WTC11 (cell line): ENCODE results near the gene ATP2B1. TPM values are rescaled to one million over a fixed set of nuclear protein-coding genes. Genes with fewer than 3 reads are reported as not detected.

Experiments
- ATAC-seq: fragments of 200-7000 bp; cut with Tn5 transposase; 2 replicates; pipeline ENCODE4 v1.10.0; 2021; ENCODE audit warnings: mild to moderate bottlenecking, moderate library complexity
- CTCF ChIA-PET: fragments of 300-600 bp; sonication (Branson Sonifier 250); formaldehyde crosslinking; loops from one replicate; lab custom pipeline; 2021; ENCODE audit warnings: antibody characterized with exemption; lab: Charles Lee
- POLR2A ChIA-PET: fragments of 350-600 bp; sonication (Branson Sonifier 250); formaldehyde crosslinking; loops from one replicate; lab custom pipeline; 2021; ENCODE audit warnings: antibody characterized with exemption; lab: Charles Lee
- DNase-seq: peaks from one replicate; pipeline ENCODE4 v3.0.0; 2021; ENCODE audit warnings: low spot score
- H3K27ac Mint-ChIP-seq: 2 replicates; pipeline ENCODE4 v1.8.0; 2021; ENCODE audit warnings: mixed read lengths
- H3K27me3 Mint-ChIP-seq: 2 replicates; pipeline ENCODE4 v1.8.0; 2021; ENCODE audit warnings: low read depth, mild to moderate bottlenecking, moderate library complexity, mixed read lengths
- H3K36me3 Mint-ChIP-seq: 2 replicates; pipeline ENCODE4 v1.8.0; 2021; ENCODE audit warnings: mixed read lengths
- H3K4me1 Mint-ChIP-seq: 2 replicates; pipeline ENCODE4 v1.8.0; 2022; ENCODE audit warnings: mixed read lengths
- H3K4me3 Mint-ChIP-seq: 2 replicates; pipeline ENCODE4 v1.8.0; 2021; ENCODE audit warnings: mild to moderate bottlenecking, moderate library complexity, mixed read lengths
- H3K9me3 Mint-ChIP-seq: 2 replicates; pipeline ENCODE4 v1.8.0; 2021; ENCODE audit warnings: mixed read lengths
- CREM ChIP-seq: sonication (generic); formaldehyde crosslinking; IDR thresholded peaks from 2 replicates; pipeline ENCODE4 v1.8.1; 2022; ENCODE audit warnings: mild to moderate bottlenecking, missing genetic modification reagents, moderate library complexity
- EMX1 ChIP-seq: fragments of 250-450 bp; sonication (Bioruptor Pico); IDR thresholded peaks from 2 replicates; pipeline ENCODE4 v1.8.0; 2021; ENCODE audit warnings: mild to moderate bottlenecking
- ESRRA ChIP-seq: sonication (generic); formaldehyde crosslinking; IDR thresholded peaks from 2 replicates; pipeline ENCODE4 v1.8.1; 2022; ENCODE audit warnings: mild to moderate bottlenecking, missing genetic modification reagents, borderline replicate concordance
- FOXK1 ChIP-seq: sonication (generic); formaldehyde crosslinking; IDR thresholded peaks from 2 replicates; pipeline ENCODE4 v1.8.0; 2022; ENCODE audit warnings: mild to moderate bottlenecking, moderate library complexity, missing genetic modification reagents
- GRHL2 ChIP-seq: fragments of 250-450 bp; sonication (Bioruptor Pico); IDR thresholded peaks from 2 replicates; pipeline ENCODE4 v1.8.0; 2022; ENCODE audit warnings: mild to moderate bottlenecking, moderate library complexity; ENCODE audit not compliant: insufficient replicate concordance, severe bottlenecking
- IRF2 ChIP-seq: sonication (generic); formaldehyde crosslinking; IDR thresholded peaks from 2 replicates; pipeline ENCODE4 v1.8.0; 2022; ENCODE audit warnings: low read depth, missing genetic modification reagents, borderline replicate concordance
- MXD4 ChIP-seq: fragments of 250-450 bp; sonication (Bioruptor Pico); IDR thresholded peaks from 2 replicates; pipeline ENCODE4 v1.8.0; 2021; ENCODE audit warnings: mild to moderate bottlenecking, moderate library complexity, borderline replicate concordance
- OVOL2 ChIP-seq: fragments of 250-450 bp; sonication (Bioruptor Pico); IDR thresholded peaks from 2 replicates; pipeline ENCODE4 v1.9.0; 2021; ENCODE audit warnings: mild to moderate bottlenecking, borderline replicate concordance
- SP1 ChIP-seq: sonication (generic); formaldehyde crosslinking; conservative IDR thresholded peaks from 2 replicates; pipeline ENCODE4 v1.8.1; 2022; ENCODE audit warnings: missing genetic modification reagents
- ZBTB21 ChIP-seq: sonication (generic); formaldehyde crosslinking; IDR thresholded peaks from 2 replicates; pipeline ENCODE4 v1.8.1; 2023; ENCODE audit warnings: mild to moderate bottlenecking, missing genetic modification reagents, borderline replicate concordance
- total RNA-seq: library from RNA; stranded (reverse); gene quantifications from 3 replicates; pipeline ENCODE4 v1.2.3, GENCODE V29; 2021
- TF ChIP-seq, protein P1 (sequence below): sonication (generic); formaldehyde crosslinking; IDR thresholded peaks from 2 replicates; pipeline ENCODE4 v1.8.1; 2023; ENCODE audit warnings: mild to moderate bottlenecking, moderate library complexity, missing genetic modification reagents
- TF ChIP-seq, protein P2 (sequence below): fragments of 250-450 bp; sonication (Bioruptor Pico); IDR thresholded peaks from 2 replicates; pipeline ENCODE4 v1.9.0; 2021; ENCODE audit warnings: moderate library complexity, mild to moderate bottlenecking, inconsistent platforms, borderline replicate concordance
- TF ChIP-seq, protein P3 (sequence below): sonication (generic); formaldehyde crosslinking; IDR thresholded peaks from 2 replicates; pipeline ENCODE4 v1.8.0; 2023; ENCODE audit warnings: mild to moderate bottlenecking, missing genetic modification reagents
- TF ChIP-seq, protein P4 (sequence below): sonication (generic); formaldehyde crosslinking; IDR thresholded peaks from 2 replicates; pipeline ENCODE4 v1.8.0; 2022; ENCODE audit warnings: mild to moderate bottlenecking, missing genetic modification reagents
- TF ChIP-seq, protein P5 (sequence below): fragments of 250-450 bp; sonication (Bioruptor Pico); IDR thresholded peaks from 2 replicates; pipeline ENCODE4 v1.9.0; 2021; ENCODE audit warnings: mild to moderate bottlenecking
- TF ChIP-seq, protein P6 (sequence below): sonication (generic); formaldehyde crosslinking; IDR thresholded peaks from 2 replicates; pipeline ENCODE4 v1.8.0; 2022; ENCODE audit warnings: mild to moderate bottlenecking, missing genetic modification reagents
- TF ChIP-seq, protein P7 (sequence below): sonication (generic); formaldehyde crosslinking; IDR thresholded peaks from 2 replicates; pipeline ENCODE4 v1.8.1; 2022; ENCODE audit warnings: low read depth, mild to moderate bottlenecking, moderate library complexity, missing genetic modification reagents, borderline replicate concordance

Gene ATP2B1
- total RNA-seq, 1 experiment from 2014 or later = 31.7 TPM

DNA sequence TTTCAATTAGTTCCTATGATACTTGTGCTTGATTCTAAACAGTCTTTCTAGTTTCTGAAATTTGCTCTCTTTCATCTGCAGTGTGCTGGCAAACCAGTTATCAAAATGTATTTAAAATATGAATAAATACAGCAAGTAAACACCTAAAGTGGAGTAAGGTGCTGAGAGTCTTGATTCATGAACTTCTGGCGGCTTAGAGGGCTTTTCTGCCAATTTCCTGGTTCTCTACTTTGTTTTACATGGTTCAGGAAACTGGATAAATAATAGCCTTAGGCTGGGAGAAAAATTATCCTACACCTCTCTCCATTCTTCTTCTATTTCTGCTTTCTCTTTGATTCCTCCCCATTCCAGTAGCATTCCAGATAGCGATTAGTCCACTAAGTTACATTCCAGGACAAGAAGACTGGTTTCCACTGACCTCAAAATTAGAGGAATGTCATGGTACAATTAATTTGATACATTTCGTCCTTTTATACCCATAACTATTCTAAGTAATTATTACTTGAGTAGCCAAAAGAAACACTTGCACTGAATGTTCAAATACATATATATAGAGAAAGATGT is 14.9 kb downstream of the ATP2B1 start:
- no peak for TF ChIP-seq CREM (CRISPR knock-in tag)
- TF ChIP-seq, protein P1, sequence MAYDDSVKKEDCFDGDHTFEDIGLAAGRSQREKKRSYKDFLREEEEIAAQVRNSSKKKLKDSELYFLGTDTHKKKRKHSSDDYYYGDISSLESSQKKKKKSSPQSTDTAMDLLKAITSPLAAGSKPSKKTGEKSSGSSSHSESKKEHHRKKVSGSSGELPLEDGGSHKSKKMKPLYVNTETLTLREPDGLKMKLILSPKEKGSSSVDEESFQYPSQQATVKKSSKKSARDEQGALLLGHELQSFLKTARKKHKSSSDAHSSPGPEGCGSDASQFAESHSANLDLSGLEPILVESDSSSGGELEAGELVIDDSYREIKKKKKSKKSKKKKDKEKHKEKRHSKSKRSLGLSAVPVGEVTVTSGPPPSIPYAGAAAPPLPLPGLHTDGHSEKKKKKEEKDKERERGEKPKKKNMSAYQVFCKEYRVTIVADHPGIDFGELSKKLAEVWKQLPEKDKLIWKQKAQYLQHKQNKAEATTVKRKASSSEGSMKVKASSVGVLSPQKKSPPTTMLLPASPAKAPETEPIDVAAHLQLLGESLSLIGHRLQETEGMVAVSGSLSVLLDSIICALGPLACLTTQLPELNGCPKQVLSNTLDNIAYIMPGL (CRISPR knock-in tag) = no peak
- TF ChIP-seq OVOL2 (CRISPR knock-in tag) = no peak
- TF ChIP-seq, protein P2, sequence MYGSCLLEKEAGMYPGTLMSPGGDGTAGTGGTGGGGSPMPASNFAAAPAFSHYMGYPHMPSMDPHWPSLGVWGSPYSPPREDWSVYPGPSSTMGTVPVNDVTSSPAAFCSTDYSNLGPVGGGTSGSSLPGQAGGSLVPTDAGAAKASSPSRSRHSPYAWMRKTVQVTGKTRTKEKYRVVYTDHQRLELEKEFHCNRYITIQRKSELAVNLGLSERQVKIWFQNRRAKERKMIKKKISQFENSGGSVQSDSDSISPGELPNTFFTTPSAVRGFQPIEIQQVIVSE = no peak
- no peak for TF ChIP-seq MXD4
- Mint-ChIP-seq H3K4me1 (peaks cover 25% of the 10 kb centered on the region), H3K27ac (no peak overlapping the region), H3K27me3 (no peaks in the 10 kb centered on the region), H3K9me3 (no peaks in the 10 kb centered on the region), H3K36me3 (no peaks in the 10 kb centered on the region), H3K4me3 (no peak overlapping the region)
- DNase-seq (no peak), ATAC-seq (no peak)
- CTCF ChIA-PET = no interaction called here
- POLR2A ChIA-PET = no interaction called here

DNA sequence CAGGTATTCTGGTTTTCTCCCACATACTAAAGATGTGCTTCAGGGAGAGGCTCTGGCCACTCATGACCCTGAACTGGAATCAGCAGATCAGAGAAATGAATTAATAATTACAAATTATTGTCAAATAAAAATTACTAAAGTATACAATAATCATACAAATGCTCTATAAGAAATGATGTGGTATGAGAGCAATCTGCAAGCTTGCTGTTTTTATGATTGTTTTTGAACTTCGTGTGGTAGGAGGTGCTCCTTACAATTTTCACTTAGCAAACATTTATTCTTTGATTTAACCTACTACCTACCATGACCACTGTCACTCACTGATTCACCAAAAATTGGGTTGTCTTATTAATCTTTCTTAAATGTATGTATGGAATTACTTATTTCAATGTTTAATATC is 16.2 kb downstream of the ATP2B1 start:
- H3K27ac Mint-ChIP-seq = no peak overlapping the region
- H3K27me3 Mint-ChIP-seq = no peaks in the 10 kb centered on the region
- no peaks in the 10 kb centered on the region for H3K36me3 Mint-ChIP-seq
- DNase-seq = no peak
- peaks cover 23% of the 10 kb centered on the region for H3K4me1 Mint-ChIP-seq
- TF ChIP-seq, protein P3, sequence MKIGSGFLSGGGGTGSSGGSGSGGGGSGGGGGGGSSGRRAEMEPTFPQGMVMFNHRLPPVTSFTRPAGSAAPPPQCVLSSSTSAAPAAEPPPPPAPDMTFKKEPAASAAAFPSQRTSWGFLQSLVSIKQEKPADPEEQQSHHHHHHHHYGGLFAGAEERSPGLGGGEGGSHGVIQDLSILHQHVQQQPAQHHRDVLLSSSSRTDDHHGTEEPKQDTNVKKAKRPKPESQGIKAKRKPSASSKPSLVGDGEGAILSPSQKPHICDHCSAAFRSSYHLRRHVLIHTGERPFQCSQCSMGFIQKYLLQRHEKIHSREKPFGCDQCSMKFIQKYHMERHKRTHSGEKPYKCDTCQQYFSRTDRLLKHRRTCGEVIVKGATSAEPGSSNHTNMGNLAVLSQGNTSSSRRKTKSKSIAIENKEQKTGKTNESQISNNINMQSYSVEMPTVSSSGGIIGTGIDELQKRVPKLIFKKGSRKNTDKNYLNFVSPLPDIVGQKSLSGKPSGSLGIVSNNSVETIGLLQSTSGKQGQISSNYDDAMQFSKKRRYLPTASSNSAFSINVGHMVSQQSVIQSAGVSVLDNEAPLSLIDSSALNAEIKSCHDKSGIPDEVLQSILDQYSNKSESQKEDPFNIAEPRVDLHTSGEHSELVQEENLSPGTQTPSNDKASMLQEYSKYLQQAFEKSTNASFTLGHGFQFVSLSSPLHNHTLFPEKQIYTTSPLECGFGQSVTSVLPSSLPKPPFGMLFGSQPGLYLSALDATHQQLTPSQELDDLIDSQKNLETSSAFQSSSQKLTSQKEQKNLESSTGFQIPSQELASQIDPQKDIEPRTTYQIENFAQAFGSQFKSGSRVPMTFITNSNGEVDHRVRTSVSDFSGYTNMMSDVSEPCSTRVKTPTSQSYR (CRISPR knock-in tag) = no peak
- TF ChIP-seq IRF2 (CRISPR knock-in tag) (no peak), ZBTB21 (CRISPR knock-in tag) (no peak), SP1 (CRISPR knock-in tag) (no peak), EMX1 (no peak), ESRRA (CRISPR knock-in tag) (no peak), FOXK1 (no peak), GRHL2 (CRISPR knock-in tag) (no peak)
- TF ChIP-seq, protein P4, sequence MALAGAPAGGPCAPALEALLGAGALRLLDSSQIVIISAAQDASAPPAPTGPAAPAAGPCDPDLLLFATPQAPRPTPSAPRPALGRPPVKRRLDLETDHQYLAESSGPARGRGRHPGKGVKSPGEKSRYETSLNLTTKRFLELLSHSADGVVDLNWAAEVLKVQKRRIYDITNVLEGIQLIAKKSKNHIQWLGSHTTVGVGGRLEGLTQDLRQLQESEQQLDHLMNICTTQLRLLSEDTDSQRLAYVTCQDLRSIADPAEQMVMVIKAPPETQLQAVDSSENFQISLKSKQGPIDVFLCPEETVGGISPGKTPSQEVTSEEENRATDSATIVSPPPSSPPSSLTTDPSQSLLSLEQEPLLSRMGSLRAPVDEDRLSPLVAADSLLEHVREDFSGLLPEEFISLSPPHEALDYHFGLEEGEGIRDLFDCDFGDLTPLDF (CRISPR knock-in tag) = no peak
- TF ChIP-seq, protein P5, sequence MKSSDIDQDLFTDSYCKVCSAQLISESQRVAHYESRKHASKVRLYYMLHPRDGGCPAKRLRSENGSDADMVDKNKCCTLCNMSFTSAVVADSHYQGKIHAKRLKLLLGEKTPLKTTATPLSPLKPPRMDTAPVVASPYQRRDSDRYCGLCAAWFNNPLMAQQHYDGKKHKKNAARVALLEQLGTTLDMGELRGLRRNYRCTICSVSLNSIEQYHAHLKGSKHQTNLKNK (CRISPR knock-in tag) = no peak
- TF ChIP-seq, protein P6, sequence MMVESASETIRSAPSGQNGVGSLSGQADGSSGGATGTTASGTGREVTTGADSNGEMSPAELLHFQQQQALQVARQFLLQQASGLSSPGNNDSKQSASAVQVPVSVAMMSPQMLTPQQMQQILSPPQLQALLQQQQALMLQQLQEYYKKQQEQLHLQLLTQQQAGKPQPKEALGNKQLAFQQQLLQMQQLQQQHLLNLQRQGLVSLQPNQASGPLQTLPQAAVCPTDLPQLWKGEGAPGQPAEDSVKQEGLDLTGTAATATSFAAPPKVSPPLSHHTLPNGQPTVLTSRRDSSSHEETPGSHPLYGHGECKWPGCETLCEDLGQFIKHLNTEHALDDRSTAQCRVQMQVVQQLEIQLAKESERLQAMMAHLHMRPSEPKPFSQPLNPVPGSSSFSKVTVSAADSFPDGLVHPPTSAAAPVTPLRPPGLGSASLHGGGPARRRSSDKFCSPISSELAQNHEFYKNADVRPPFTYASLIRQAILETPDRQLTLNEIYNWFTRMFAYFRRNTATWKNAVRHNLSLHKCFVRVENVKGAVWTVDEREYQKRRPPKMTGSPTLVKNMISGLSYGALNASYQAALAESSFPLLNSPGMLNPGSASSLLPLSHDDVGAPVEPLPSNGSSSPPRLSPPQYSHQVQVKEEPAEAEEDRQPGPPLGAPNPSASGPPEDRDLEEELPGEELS (CRISPR knock-in tag) = no peak
- TF ChIP-seq, protein P7, sequence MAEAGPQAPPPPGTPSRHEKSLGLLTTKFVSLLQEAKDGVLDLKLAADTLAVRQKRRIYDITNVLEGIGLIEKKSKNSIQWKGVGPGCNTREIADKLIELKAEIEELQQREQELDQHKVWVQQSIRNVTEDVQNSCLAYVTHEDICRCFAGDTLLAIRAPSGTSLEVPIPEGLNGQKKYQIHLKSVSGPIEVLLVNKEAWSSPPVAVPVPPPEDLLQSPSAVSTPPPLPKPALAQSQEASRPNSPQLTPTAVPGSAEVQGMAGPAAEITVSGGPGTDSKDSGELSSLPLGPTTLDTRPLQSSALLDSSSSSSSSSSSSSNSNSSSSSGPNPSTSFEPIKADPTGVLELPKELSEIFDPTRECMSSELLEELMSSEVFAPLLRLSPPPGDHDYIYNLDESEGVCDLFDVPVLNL (CRISPR knock-in tag) = no peak
- TF ChIP-seq, all 79 proteins: peak for 0
- no peak for ATAC-seq
- ChIA-PET POLR2A (no interaction called here), CTCF (interaction anchor here (0.5 kb wide), 1 partner anchor 275 kb away, joined by 5 read pairs; no protein-coding TSS in a partner anchor)
- Mint-ChIP-seq H3K9me3 (no peaks in the 10 kb centered on the region), H3K4me3 (no peak overlapping the region)
